PFSK-1 (cell line): Measurements from ENCODE around the gene MKX.

ENCODE experiments used
- SIN3A ChIP-seq: IDR thresholded peaks from 2 replicates; pipeline ENCODE4 v1.6.1; 2012; ENCODE audit warnings: mild to moderate bottlenecking, low read length, moderate library complexity, borderline replicate concordance; ENCODE audit not compliant: insufficient read depth
- TAF1 ChIP-seq: IDR thresholded peaks from 2 replicates; pipeline ENCODE4 v1.6.1; 2012; ENCODE audit warnings: low read length, control low read depth, borderline replicate concordance; ENCODE audit not compliant: insufficient read depth

GRCh38 chr10:27730041-27730440, 15.6 kb downstream of the MKX start:
- no peak for TF ChIP-seq TAF1
- TF ChIP-seq SIN3A = no peak
